ENCODE measurements around the gene ZNF511. TPM values are rescaled to one million over a fixed set of nuclear protein-coding genes. Genes with fewer than 3 reads are reported as not detected.
"Not testable (repeated sequence)": the region's sequence is repeated elsewhere in the genome, so short reads cannot be mapped to it uniquely, and the experiment has no call there.

Gene ZNF511
- total RNA-seq, 1 donor from 2014 or later, result 56.7 TPM

GRCh38 chr10:133262696-133263095 is 46.0 kb upstream of the ZNF511 start:
- Mint-ChIP-seq H3K4me1 (peaks cover 71% of the 10 kb centered on the region), H3K4me3 (peak overlapping the region; percentile 28), H3K27ac (peak overlapping the region; percentile 18), H3K9me3 (no peaks in the 10 kb centered on the region), H3K27me3 (no peaks in the 10 kb centered on the region), H3K36me3 (ENCODE audit: low read depth) (peaks cover 19% of the 10 kb centered on the region)
- ChIA-PET CTCF (interaction anchor here (1.2 kb wide), 1 partner anchor 14 kb away, joined by 3 read pairs; the partner anchor contains the start of gene ADAM8), POLR2A (interaction anchor here (7.0 kb wide), 1 partner anchor 12 kb away, joined by 85 read pairs; the partner anchor contains the start of gene ADAM8)
- no peak for TF ChIP-seq CTCF (IDR thresholded peaks at IDR 0.05)
- intact Hi-C loops (cut with micrococcal nuclease), result no loop called here
- DNase-seq, result no peak
- ATAC-seq (ENCODE audit: low read depth), result no peak

- TF ChIP-seq CTCF (IDR thresholded peaks at IDR 0.05), result no peak
- Mint-ChIP-seq H3K4me3 (no peak overlapping the region), H3K4me1 (peaks cover 63% of the 10 kb centered on the region), H3K36me3 (ENCODE audit: low read depth) (peaks cover 21% of the 10 kb centered on the region), H3K9me3 (no peaks in the 10 kb centered on the region), H3K27ac (no peak overlapping the region), H3K27me3 (no peaks in the 10 kb centered on the region)
- POLR2A ChIA-PET, result interaction anchor here (0.7 to 7.0 kb wide), 2 partner anchors 11 to 344 kb away, joined by 7 to 85 read pairs; partner anchors contain the start of gene ADAM8
- ATAC-seq (ENCODE audit: low read depth) (no peak), DNase-seq (no peak)
- CTCF ChIA-PET, result interaction anchor here (0.7 to 1.1 kb wide), 3 partner anchors 12 to 120 kb away, joined by 3 read pairs; no protein-coding TSS in a partner anchor
- intact Hi-C loops (cut with micrococcal nuclease), result no loop called here
Observed at GRCh38 chr10:133263674-133264073, 45.0 kb upstream of the ZNF511 start.

- ChIA-PET POLR2A (interaction anchor here (0.7 to 7.0 kb wide), 2 partner anchors 10 to 345 kb away, joined by 7 to 85 read pairs; partner anchors contain the start of gene ADAM8), CTCF (interaction anchor here (0.7 to 1.1 kb wide), 3 partner anchors 11 to 121 kb away, joined by 3 read pairs; no protein-coding TSS in a partner anchor)
- Mint-ChIP-seq H3K4me1 (peaks cover 55% of the 10 kb centered on the region), H3K36me3 (ENCODE audit: low read depth) (peaks cover 22% of the 10 kb centered on the region), H3K27me3 (no peaks in the 10 kb centered on the region), H3K4me3 (peak overlapping the region; percentile 5), H3K9me3 (no peaks in the 10 kb centered on the region), H3K27ac (peak overlapping the region; percentile 47)
- DNase-seq (no peak), ATAC-seq (ENCODE audit: low read depth) (no peak)
- intact Hi-C loops (cut with micrococcal nuclease), result no loop called here
- TF ChIP-seq CTCF (IDR thresholded peaks at IDR 0.05), result no peak
Observed at GRCh38 chr10:133264461-133264860, 44.3 kb upstream of the ZNF511 start.

GRCh38 chr10:133265052-133265451 is 43.7 kb upstream of the ZNF511 start:
- H3K27me3 Mint-ChIP-seq; H3K4me3 Mint-ChIP-seq; DNase-seq; ATAC-seq (ENCODE audit: low read depth); H3K27ac Mint-ChIP-seq; H3K9me3 Mint-ChIP-seq; intact Hi-C loops (cut with micrococcal nuclease): not testable (repeated sequence)
- peaks cover 49% of the 10 kb centered on the region for H3K4me1 Mint-ChIP-seq
- H3K36me3 Mint-ChIP-seq (ENCODE audit: low read depth), result peaks cover 27% of the 10 kb centered on the region
- ChIA-PET CTCF (interaction anchor here (1.1 kb wide), 1 partner anchor 122 kb away, joined by 3 read pairs; no protein-coding TSS in a partner anchor), POLR2A (interaction anchor here (7.0 kb wide), 1 partner anchor 9 kb away, joined by 85 read pairs; the partner anchor contains the start of gene ADAM8)

GRCh38 chr10:133266056-133266795 is 42.5 kb upstream of the ZNF511 start:
- ATAC-seq (ENCODE audit: low read depth) (no peak), DNase-seq (no peak)
- TF ChIP-seq CTCF (IDR thresholded peaks at IDR 0.05), result no peak
- no peak overlapping the region for H3K27ac Mint-ChIP-seq
- ChIA-PET POLR2A (interaction anchor here (7.0 kb wide), 1 partner anchor 8 kb away, joined by 85 read pairs; the partner anchor contains the start of gene ADAM8), CTCF (interaction anchor here (1.4 to 1.7 kb wide), 2 partner anchors 9 to 41 kb away, joined by 3 read pairs; no protein-coding TSS in a partner anchor)
- intact Hi-C loops (cut with micrococcal nuclease), result no loop called here
- no peaks in the 10 kb centered on the region for H3K9me3 Mint-ChIP-seq
- H3K36me3 Mint-ChIP-seq (ENCODE audit: low read depth), result peaks cover 36% of the 10 kb centered on the region
- no peak overlapping the region for H3K4me3 Mint-ChIP-seq
- peaks cover 37% of the 10 kb centered on the region for H3K4me1 Mint-ChIP-seq
- H3K27me3 Mint-ChIP-seq, result no peaks in the 10 kb centered on the region

Measured in activated B cell treated with CpG ODN at 0.5 μM for 24 hours (primary cell).